Caco-2 (cell line): Measurements from ENCODE around the gene GALK1. TPM values are rescaled to one million over a fixed set of nuclear protein-coding genes. Genes with fewer than 3 reads are reported as not detected.
A peak's percentile ranks its signal among the peaks of the same experiment; 100 is the strongest.

Experiments used
- BruUV-seq: library from RNA; stranded (reverse); fragments of 400-500 nt; replicated peaks from 2 replicates; lab custom pipeline; 2021; lab: Mats Ljungman, UMichigan
- CTCF ChIA-PET: fragments of 300-600 bp; sonication (Branson Sonifier 250); formaldehyde crosslinking; loops from one replicate; lab custom pipeline; 2022; ENCODE audit warnings: antibody characterized with exemption; lab: Charles Lee
- POLR2A ChIA-PET: fragments of 300-600 bp; sonication (Branson Sonifier 250); formaldehyde crosslinking; loops from one replicate; lab custom pipeline; 2022; ENCODE audit warnings: antibody characterized with exemption; lab: Charles Lee
- DNase-seq, 2 experiments: peaks; one replicate each; pipeline versions ENCODE4 v3.0.0 to v3.0.0-alpha.2; 2020 to 2022
- H3K27me3 ChIP-seq: replicated peaks from 2 replicates; pipeline ENCODE4 v1.6.0; 2011; ENCODE audit warnings: low read length; ENCODE audit not compliant: control insufficient read depth, insufficient read depth
- H3K36me3 ChIP-seq: 2 replicates; pipeline ENCODE4 v1.5.1; 2011; ENCODE audit warnings: low read length; ENCODE audit not compliant: control insufficient read depth, insufficient read depth
- H3K4me1 ChIP-seq: fragments of 250-450 bp; sonication (Bioruptor Pico); 2 replicates; pipeline ENCODE4 v1.5.1; 2020; ENCODE audit warnings: mild to moderate bottlenecking
- H3K4me3 ChIP-seq: 2 replicates; pipeline ENCODE4 v1.5.1; 2011; ENCODE audit warnings: low read depth, mild to moderate bottlenecking, control low read depth, low read length
- H3K9me3 ChIP-seq: fragments of 250-450 bp; sonication (Bioruptor Pico); 2 replicates; pipeline ENCODE4 v1.5.1; 2020; ENCODE audit warnings: mild to moderate bottlenecking, moderate library complexity
- H3K27ac Mint-ChIP-seq: one replicate; pipeline ENCODE4 v1.8.0; 2022; ENCODE audit warnings: mixed read lengths; ENCODE audit not compliant: unreplicated experiment
- H3K27me3 Mint-ChIP-seq: one replicate; pipeline ENCODE4 v1.8.0; 2022; ENCODE audit warnings: mixed read lengths; ENCODE audit not compliant: insufficient read depth, unreplicated experiment
- H3K36me3 Mint-ChIP-seq: one replicate; pipeline ENCODE4 v1.8.0; 2022; ENCODE audit warnings: mild to moderate bottlenecking, mixed read lengths; ENCODE audit not compliant: insufficient read depth, unreplicated experiment
- H3K4me1 Mint-ChIP-seq: one replicate; pipeline ENCODE4 v1.8.0; 2022; ENCODE audit warnings: low read depth, mixed read lengths; ENCODE audit not compliant: unreplicated experiment
- H3K4me3 Mint-ChIP-seq: one replicate; pipeline ENCODE4 v1.8.0; 2022; ENCODE audit warnings: mild to moderate bottlenecking, moderate library complexity, mixed read lengths; ENCODE audit not compliant: unreplicated experiment
- H3K9me3 Mint-ChIP-seq: one replicate; pipeline ENCODE4 v1.8.0; 2022; ENCODE audit warnings: mixed read lengths; ENCODE audit not compliant: unreplicated experiment
- CTCF ChIP-seq, 2 experiments: fragments of 200-600 bp in 1 of 2; IDR thresholded peaks; 1 replicate in 1 of 2; 2 replicates in 1 of 2; pipeline versions ENCODE4 v1.5.1 to v1.8.0; 2011 to 2022; ENCODE audit warnings: antibody characterized with exemption in 1 of 2, control low read depth in 1 of 2, inconsistent platforms in 1 of 2, low read depth in 1 of 2, low read length in 1 of 2, mild to moderate bottlenecking in 1 of 2, moderate library complexity in 1 of 2; ENCODE audit not compliant: insufficient read depth in 1 of 2, severe bottlenecking in 1 of 2, unreplicated experiment in 1 of 2
- intact Hi-C: fragments of 100-400 bp; cut with micrococcal nuclease; formaldehyde crosslinking; loops from one replicate; pipeline ENCODE4 v1.10.0; 2022; ENCODE audit not compliant: unreplicated experiment
- total RNA-seq: library from RNA; stranded (reverse); gene quantifications from 2 replicates; pipeline ENCODE4 v1.2.3, GENCODE V29; 2022

The GALK1 gene
- total RNA-seq, 1 experiment from 2014 or later: 41.1 TPM

DNA sequence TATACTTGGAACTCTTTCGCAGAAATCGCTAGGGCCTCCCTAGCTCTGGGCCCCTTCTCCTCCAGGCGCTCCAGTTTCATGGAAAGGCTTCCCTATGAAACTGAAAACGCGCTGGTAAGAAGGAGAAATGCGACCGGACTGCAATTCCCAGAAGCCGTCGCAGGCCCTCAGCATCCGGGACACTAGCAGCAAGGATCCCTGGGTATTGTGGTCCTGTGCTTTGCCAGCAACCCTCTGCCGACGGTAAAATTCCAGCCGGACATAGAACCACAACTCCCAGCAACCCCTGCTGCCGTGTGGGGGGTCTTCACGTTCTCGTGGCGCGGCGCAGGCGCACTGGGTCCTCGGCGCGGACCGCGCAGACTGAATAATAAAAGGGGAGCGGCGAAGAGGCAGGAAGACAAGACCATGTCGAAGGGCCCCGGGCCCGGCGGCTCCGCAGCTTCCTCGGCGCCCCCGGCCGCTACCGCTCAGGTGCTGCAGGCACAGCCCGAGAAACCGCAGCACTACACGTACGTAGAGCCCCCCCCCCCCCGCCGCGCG, 19.6 kb upstream of the GALK1 start, which contains the start of gene UNK:
TSS of gene UNK (plus strand) at position 334 of the 543 bp plus-strand sequence. CDS start at position 409, 75 bp downstream.
- Mint-ChIP-seq H3K4me3 (peak within 1 kb of the TSS; percentile 84), H3K27ac (peak within 1 kb of the TSS; percentile 97), H3K4me1 (peaks cover 22% of the 10 kb centered on the region), H3K36me3 (peaks cover 24% of the 10 kb centered on the region), H3K27me3 (peaks cover 3% of the 10 kb centered on the region), H3K9me3 (no peaks in the 10 kb centered on the region)
- Histone ChIP-seq H3K4me3 (peak within 1 kb of the TSS; percentile 55), H3K9me3 (no peaks in the 10 kb centered on the region), H3K36me3 (no peaks in the 10 kb centered on the region), H3K27me3 (no peaks in the 10 kb centered on the region), H3K4me1 (peaks cover 37% of the 10 kb centered on the region)
- no peak for TF ChIP-seq CTCF (IDR thresholded peaks at IDR 0.05; ENCODE audit: insufficient read depth in 1 of 2, low read depth in 1 of 2, low read length in 1 of 2, severe bottlenecking in 1 of 2, unreplicated experiment in 1 of 2)
- peak; percentile 98 to 100 for DNase-seq
- ChIA-PET POLR2A (interaction anchor here (0.6 to 2.2 kb wide), 4 partner anchors 8 to 157 kb away, joined by 3 to 9 read pairs (median 5); partner anchors contain the start of genes FBF1, GALK1 and WBP2), CTCF (interaction anchor here (0.7 to 3.6 kb wide), 4 partner anchors 21 to 496 kb away, joined by 3 to 27 read pairs (median 4); partner anchors contain the start of gene GALK1)
- BruUV-seq: no TSS peak
- intact Hi-C loops: loop anchor here (1.0 to 10.0 kb wide), 4 partner anchors 43 to 190 kb away; partner anchors contain the start of genes ACOX1, TEN1, TRIM65 and WBP2

DNA sequence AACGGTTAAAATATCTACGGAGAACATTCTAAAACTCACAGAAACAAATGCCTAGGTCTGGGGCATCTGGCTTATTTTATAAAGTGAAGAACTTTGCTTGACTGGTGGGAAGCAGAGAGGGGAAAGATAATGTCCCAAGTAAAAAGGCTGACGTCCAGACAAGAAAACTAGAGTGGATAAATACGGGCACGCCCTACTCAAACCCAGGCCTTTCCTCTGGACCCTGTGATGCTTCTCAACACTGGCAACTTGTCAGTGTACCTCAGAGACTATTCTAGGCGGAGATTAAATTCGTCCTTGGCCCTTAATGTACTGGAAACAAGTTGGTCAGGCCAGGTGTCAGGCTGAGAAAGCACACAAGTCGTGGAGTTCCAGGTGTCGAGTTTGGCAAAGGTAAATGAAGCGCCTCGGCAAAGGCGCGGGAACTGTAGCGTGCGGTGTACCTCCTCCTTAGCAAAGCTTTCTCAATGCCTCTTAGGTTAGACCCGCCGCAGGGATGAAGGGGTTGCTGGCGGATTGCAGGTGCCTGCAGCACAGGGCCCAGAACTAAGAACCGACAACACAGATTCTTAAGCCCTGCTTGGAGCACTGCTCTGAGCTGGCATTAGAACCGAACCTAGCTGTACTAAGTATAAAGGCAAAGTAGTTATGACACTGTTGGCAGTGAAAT, 18.9 kb upstream of the GALK1 start:
- Mint-ChIP-seq H3K4me1 (peaks cover 24% of the 10 kb centered on the region), H3K27ac (peak overlapping the region; percentile 97), H3K27me3 (peaks cover 4% of the 10 kb centered on the region), H3K9me3 (no peaks in the 10 kb centered on the region), H3K36me3 (peaks cover 26% of the 10 kb centered on the region), H3K4me3 (peak overlapping the region; percentile 84)
- TF ChIP-seq CTCF (IDR thresholded peaks at IDR 0.05; ENCODE audit: insufficient read depth in 1 of 2, low read depth in 1 of 2, low read length in 1 of 2, severe bottlenecking in 1 of 2, unreplicated experiment in 1 of 2): no peak
- no peaks in the 10 kb centered on the region for H3K36me3 ChIP-seq
- H3K27me3 ChIP-seq: no peaks in the 10 kb centered on the region
- intact Hi-C loops: loop anchor here (1.0 to 10.0 kb wide), 3 partner anchors 71 to 191 kb away; partner anchors contain the start of genes ACOX1, TEN1, TRIM65 and WBP2
- ChIA-PET POLR2A (interaction anchor here (0.9 to 2.2 kb wide), 4 partner anchors 19 to 157 kb away, joined by 3 to 9 read pairs (median 8); partner anchors contain the start of genes FBF1, GALK1 and WBP2), CTCF (interaction anchor here (0.6 to 3.6 kb wide), 8 partner anchors 20 to 259 kb away, joined by 3 to 27 read pairs (median 4); partner anchors contain the start of genes GALK1, LLGL2, TRIM65 and WBP2)
- H3K9me3 ChIP-seq: no peaks in the 10 kb centered on the region
- peaks cover 37% of the 10 kb centered on the region for H3K4me1 ChIP-seq
- BruUV-seq: no TSS peak
- H3K4me3 ChIP-seq: peak overlapping the region; percentile 34
- no peak for DNase-seq
